ENCODE data around the gene KNDC1. TPM values are rescaled to one million over a fixed set of nuclear protein-coding genes. Genes with fewer than 3 reads are reported as not detected.

The KNDC1 gene
- total and polyA plus RNA-seq, 2 of the 13 experiments (the other 11 are each of a cell fraction or from before 2014, with no cell fraction given) = 0.69 TPM; not detected in 1

DNA sequence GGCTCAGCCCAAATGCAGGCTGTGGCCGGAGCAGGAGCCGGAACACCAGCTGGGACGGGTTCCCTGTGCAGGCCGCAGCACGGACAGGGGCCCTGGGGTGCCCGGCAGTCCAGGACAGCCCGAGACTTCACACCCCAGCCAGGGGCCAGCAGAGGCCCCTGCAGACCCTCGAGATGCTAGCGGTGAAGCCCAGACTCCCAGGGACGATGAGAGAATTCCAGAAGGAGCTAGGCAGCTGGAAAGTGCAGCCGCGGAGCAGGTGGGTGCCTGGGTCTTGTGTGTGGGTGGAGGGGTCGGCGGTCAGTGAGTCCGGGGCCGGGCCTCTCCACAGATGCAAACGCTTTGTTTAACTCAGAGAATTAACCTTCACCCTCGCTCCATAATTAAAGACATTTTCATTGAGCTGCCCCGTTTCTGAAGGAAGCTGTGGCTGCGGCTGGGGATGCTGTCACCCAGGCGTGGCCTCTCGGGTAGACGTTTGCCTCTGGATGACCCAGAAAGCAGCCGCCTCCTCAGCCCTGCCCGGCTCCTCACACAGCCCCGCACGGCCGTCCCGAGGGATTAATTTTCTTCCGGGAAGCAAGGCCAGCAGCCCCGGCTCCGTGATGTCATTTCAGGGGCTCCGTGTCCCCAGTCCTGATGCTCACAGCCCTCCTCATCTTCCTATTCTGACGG, 26.5 kb downstream of the KNDC1 start (continued):
- TF ChIP-seq ZZZ3 (CRISPR knock-in tag; IDR thresholded peaks at IDR 0.05; ENCODE audit: borderline replicate concordance) = no peak
- TF ChIP-seq TCF12 (IDR thresholded peaks at IDR 0.05) = no peak
- TF ChIP-seq TCF12 (CRISPR knock-in tag; IDR thresholded peaks at IDR 0.05) = no peak
- TF ChIP-seq, protein P1, sequence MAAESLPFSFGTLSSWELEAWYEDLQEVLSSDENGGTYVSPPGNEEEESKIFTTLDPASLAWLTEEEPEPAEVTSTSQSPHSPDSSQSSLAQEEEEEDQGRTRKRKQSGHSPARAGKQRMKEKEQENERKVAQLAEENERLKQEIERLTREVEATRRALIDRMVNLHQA (CRISPR knock-in tag; IDR thresholded peaks at IDR 0.05) = no peak
- no peak for TF ChIP-seq ZBTB49 (CRISPR knock-in tag; IDR thresholded peaks at IDR 0.05; ENCODE audit: borderline replicate concordance)
- TF ChIP-seq BCL6 (CRISPR knock-in tag; IDR thresholded peaks at IDR 0.05) = no peak
- no peak for TF ChIP-seq DR1 (CRISPR knock-in tag; IDR thresholded peaks at IDR 0.05)
- no peak for TF ChIP-seq ZNF530 (CRISPR knock-in tag; IDR thresholded peaks at IDR 0.05; ENCODE audit: low read depth)

DNA sequence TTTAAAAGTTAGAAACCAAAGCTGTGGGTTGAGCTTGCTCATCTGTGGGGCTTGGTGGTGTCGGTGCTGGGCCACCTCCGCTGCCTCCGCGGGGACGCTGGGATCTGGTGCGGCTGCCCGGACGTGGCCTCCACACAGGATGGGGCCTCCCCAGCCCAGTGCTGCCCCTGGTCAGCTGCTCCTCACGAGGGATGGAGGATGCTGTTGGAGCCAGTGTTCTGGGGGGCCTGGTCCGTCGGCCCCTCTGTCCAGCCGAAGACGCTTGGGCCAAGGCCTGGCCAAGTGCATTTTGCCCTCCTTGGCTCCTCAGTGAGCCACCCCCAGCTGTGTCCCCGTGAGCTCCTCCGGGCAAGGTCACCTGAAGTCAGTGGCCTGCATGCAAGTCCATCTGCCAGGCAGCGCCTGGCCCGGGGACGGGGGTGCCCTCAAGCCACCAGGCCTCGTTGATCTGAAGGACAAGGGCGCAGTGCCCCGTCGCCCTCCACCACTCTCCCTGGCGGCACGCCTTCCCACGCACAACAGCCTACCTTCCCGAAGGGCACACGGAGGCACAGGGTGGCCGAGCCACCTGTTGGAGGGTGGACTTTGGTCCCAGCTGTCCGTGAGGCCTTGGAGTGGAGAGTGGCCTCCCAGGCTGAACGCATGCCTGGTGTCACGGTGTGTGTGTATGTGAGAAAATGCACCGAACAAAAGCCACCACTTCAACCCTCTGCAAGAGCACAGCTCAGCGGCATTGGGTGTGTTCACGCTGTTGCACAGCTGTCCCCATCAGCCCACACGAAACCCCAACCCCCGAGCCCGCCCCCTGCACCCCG, 27.3 kb downstream of the KNDC1 start:
- ChIA-PET POLR2A (no interaction called here), CTCF (ENCODE audit: low intra/inter-chr PET ratio, low total read pairs) (no interaction called here)
- no peaks in the 10 kb centered on the region for H3K9me3 ChIP-seq (ENCODE audit: low read length)
- FAIRE-seq (no peak), DNase-seq (ENCODE audit: low spot score) (no peak), ATAC-seq (peak; percentile 60)
- intact Hi-C loops (cut with micrococcal nuclease; ENCODE audit: unreplicated experiment) = no loop called here
- no peak overlapping the region for H2AFZ ChIP-seq (ENCODE audit: low read length)
- no peak overlapping the region for H3K9ac ChIP-seq (ENCODE audit: insufficient read depth, low read depth, low read length)
- H3K79me2 ChIP-seq (ENCODE audit: insufficient read depth, low read length) = no peaks in the 10 kb centered on the region
- no peak overlapping the region for H3K27ac ChIP-seq (ENCODE audit: extremely low read length, insufficient read depth, low read length)
- 69% methylated on average over 7 of the region's 38 CpGs for WGBS (ENCODE audit: low lambda C conversion rate)
- H3K4me2 ChIP-seq (ENCODE audit: low read depth, low read length) = no peak overlapping the region; the same call in 1 of the 2 replicates
- no peaks in the 10 kb centered on the region for H3K36me3 ChIP-seq (replicated peaks in 1 of 2; ENCODE audit: control insufficient read depth in 1 of 2, insufficient read depth in 2 of 2, low read length in 2 of 2)
- peaks cover 10% of the 10 kb centered on the region; the same call in 1 of the 2 replicates for H3K4me1 ChIP-seq (ENCODE audit: insufficient read depth, low read length)
- BruUV-seq (replicated peaks) = no TSS peak
- H3K4me3 ChIP-seq (replicated peaks in 1 of 3; ENCODE audit: insufficient read depth in 1 of 3, low read depth in 2 of 3, low read length in 3 of 3) = no peak overlapping the region
- H3K27me3 ChIP-seq (ENCODE audit: control insufficient read depth in 1 of 2, insufficient read depth in 2 of 2, low read length in 2 of 2) = peaks cover 10 to 38% of the 10 kb centered on the region in 2 experiments; a peak in 4 of 5 replicates
- in situ Hi-C loops (cut with HindIII; ENCODE audit: extremely low pct_ligation_motif_present, low pct_unique_long_range_greater_than_20kb) = no loop called here
- H4K20me1 ChIP-seq (ENCODE audit: insufficient read depth, low read length) = no peaks in the 10 kb centered on the region
- TF ChIP-seq ATF1 (CRISPR knock-in tag; IDR thresholded peaks at IDR 0.05) (no peak), FIP1L1 (IDR thresholded peaks at IDR 0.05; ENCODE audit: borderline replicate concordance, insufficient read depth, low read depth, low read length) (no peak), ZFX (CRISPR knock-in tag; IDR thresholded peaks at IDR 0.05; ENCODE audit: low read depth) (peak; percentile 37; the same call in 1 of the 2 replicates), HNF4A (CRISPR knock-in tag; IDR thresholded peaks at IDR 0.05) (peak; percentile 74), ZSCAN29 (CRISPR knock-in tag; conservative IDR thresholded peaks at IDR 0.05) (no peak)
- TF ChIP-seq, protein P2, sequence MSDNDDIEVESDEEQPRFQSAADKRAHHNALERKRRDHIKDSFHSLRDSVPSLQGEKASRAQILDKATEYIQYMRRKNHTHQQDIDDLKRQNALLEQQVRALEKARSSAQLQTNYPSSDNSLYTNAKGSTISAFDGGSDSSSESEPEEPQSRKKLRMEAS (IDR thresholded peaks at IDR 0.05) = peak; percentile 28; the same call in 1 of the 2 replicates
- TF ChIP-seq, protein P3, sequence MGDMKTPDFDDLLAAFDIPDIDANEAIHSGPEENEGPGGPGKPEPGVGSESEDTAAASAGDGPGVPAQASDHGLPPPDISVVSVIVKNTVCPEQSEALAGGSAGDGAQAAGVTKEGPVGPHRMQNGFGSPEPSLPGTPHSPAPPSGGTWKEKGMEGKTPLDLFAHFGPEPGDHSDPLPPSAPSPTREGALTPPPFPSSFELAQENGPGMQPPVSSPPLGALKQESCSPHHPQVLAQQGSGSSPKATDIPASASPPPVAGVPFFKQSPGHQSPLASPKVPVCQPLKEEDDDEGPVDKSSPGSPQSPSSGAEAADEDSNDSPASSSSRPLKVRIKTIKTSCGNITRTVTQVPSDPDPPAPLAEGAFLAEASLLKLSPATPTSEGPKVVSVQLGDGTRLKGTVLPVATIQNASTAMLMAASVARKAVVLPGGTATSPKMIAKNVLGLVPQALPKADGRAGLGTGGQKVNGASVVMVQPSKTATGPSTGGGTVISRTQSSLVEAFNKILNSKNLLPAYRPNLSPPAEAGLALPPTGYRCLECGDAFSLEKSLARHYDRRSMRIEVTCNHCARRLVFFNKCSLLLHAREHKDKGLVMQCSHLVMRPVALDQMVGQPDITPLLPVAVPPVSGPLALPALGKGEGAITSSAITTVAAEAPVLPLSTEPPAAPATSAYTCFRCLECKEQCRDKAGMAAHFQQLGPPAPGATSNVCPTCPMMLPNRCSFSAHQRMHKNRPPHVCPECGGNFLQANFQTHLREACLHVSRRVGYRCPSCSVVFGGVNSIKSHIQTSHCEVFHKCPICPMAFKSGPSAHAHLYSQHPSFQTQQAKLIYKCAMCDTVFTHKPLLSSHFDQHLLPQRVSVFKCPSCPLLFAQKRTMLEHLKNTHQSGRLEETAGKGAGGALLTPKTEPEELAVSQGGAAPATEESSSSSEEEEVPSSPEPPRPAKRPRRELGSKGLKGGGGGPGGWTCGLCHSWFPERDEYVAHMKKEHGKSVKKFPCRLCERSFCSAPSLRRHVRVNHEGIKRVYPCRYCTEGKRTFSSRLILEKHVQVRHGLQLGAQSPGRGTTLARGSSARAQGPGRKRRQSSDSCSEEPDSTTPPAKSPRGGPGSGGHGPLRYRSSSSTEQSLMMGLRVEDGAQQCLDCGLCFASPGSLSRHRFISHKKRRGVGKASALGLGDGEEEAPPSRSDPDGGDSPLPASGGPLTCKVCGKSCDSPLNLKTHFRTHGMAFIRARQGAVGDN (CRISPR knock-in tag; IDR thresholded peaks at IDR 0.05) = peak; percentile 49

All from HepG2 (cell line).